ENCODE data around the gene SBNO1.

- TF ChIP-seq CTCF (conservative IDR thresholded peaks at IDR 0.05; ENCODE audit: low read depth, low read length) (no peak), EZH2 (IDR thresholded peaks at IDR 0.05; ENCODE audit: low read length, unreplicated experiment) (no peak)
Measured at GRCh38 chr12:123283461-123283860, 81.2 kb downstream of the SBNO1 start.
